Breast epithelium (tissue), 4 donors: ENCODE measurements around the gene SLC5A10. TPM values are rescaled to one million over a fixed set of nuclear protein-coding genes. Genes with fewer than 3 reads are reported as not detected.
"Not testable (repeated sequence)": the region's sequence is repeated elsewhere in the genome, so short reads cannot be mapped to it uniquely, and the experiment has no call there.

Experiments used
- DNase-seq, 2 donors: peaks; one replicate each; pipeline ENCODE4 v3.0.0-alpha.2; 2019; ENCODE audit warnings: low spot score in 2 of 2
- H3K27ac ChIP-seq, 2 donors: fragments of 200-600 bp; sonication (generic) in 1 of 2; one replicate each; pipeline ENCODE4 v1.5.1; 2016 to 2019; ENCODE audit warnings: mild to moderate bottlenecking in 1 of 2
- H3K27me3 ChIP-seq, 2 donors: fragments of 200-600 bp; sonication (generic) in 1 of 2; one replicate each; pipeline versions ENCODE4 v1.5.1 to v1.6.0; 2017 to 2019; ENCODE audit warnings: control low read depth in 1 of 2, mild to moderate bottlenecking in 1 of 2
- H3K36me3 ChIP-seq: fragments of 200-600 bp; one replicate; pipeline ENCODE4 v1.5.1; 2019
- H3K4me1 ChIP-seq, 2 donors: fragments of 200-600 bp; sonication (generic); one replicate each; pipeline ENCODE4 v1.5.1; 2016 to 2019; ENCODE audit warnings: control low read depth in 1 of 2
- H3K4me3 ChIP-seq, 3 donors: fragments of 200-600 bp; sonication (generic); 1 replicate in 2 of 3; 2 replicates in 1 of 3; pipeline ENCODE4 v1.5.1; 2016 to 2019; ENCODE audit warnings: mild to moderate bottlenecking in 3 of 3, moderate library complexity in 2 of 3
- H3K9me3 ChIP-seq, 2 donors: fragments of 200-600 bp; sonication (generic) in 1 of 2; one replicate each; pipeline ENCODE4 v1.5.1; 2016 to 2019; ENCODE audit warnings: control low read depth in 1 of 2
- CTCF ChIP-seq, 3 donors: fragments of 450-650 bp; IDR thresholded peaks; one replicate each; pipeline ENCODE4 v1.5.1; 2016 to 2017; ENCODE audit warnings: antibody characterized with exemption in 3 of 3, mild to moderate bottlenecking in 3 of 3, moderate library complexity in 3 of 3
- POLR2A ChIP-seq: fragments of 450-650 bp; IDR thresholded peaks from one replicate; pipeline ENCODE4 v1.6.1; 2016; ENCODE audit warnings: antibody characterized with exemption, mild to moderate bottlenecking, moderate library complexity
- POLR2AphosphoS5 ChIP-seq, 3 donors: sonication (generic); formaldehyde crosslinking; IDR thresholded peaks; one replicate each; pipeline ENCODE4 v1.6.1; 2017; ENCODE audit warnings: antibody characterized with exemption in 3 of 3
- intact Hi-C: fragments of 100-400 bp; cut with DNase I; formaldehyde crosslinking; loops from one replicate; pipeline ENCODE4 v1.15.1; 2023; ENCODE audit warnings: low total_unique reads
- total RNA-seq, 3 donors: library from RNA; depleted of rRNA; stranded (reverse); fragments of >200 nt; gene quantifications; one replicate each; pipeline ENCODE4 v1.1.0, GENCODE V29; 2016

Gene SLC5A10
- total RNA-seq, 3 donors from 2014 or later = 0.29 TPM; not detected in 2

- no peak overlapping the region for H3K4me3 ChIP-seq
- no peak for TF ChIP-seq CTCF (IDR thresholded peaks at IDR 0.05)
- no peak for TF ChIP-seq POLR2A
- TF ChIP-seq POLR2AphosphoS5 (IDR thresholded peaks at IDR 0.05) = no peak
- intact Hi-C loops = no loop called here
- no peaks in the 10 kb centered on the region for H3K9me3 ChIP-seq
- H3K36me3 ChIP-seq = no peaks in the 10 kb centered on the region
- no peak for DNase-seq
- no peak overlapping the region for H3K27ac ChIP-seq
- H3K4me1 ChIP-seq = no peaks in the 10 kb centered on the region
- H3K27me3 ChIP-seq = no peaks in the 10 kb centered on the region
These were observed 72.4 kb downstream of the SLC5A10 start for GRCh38 chr17:19024101-19025078.

- H3K9me3 ChIP-seq, intact Hi-C loops, H3K36me3 ChIP-seq, DNase-seq, H3K27ac ChIP-seq, H3K27me3 ChIP-seq, H3K4me3 ChIP-seq, H3K4me1 ChIP-seq: not testable (repeated sequence)
These were observed 76.7 kb downstream of the SLC5A10 start for GRCh38 chr17:19028671-19029070.

GRCh38 chr17:19029740-19030139 lies 77.8 kb downstream of the SLC5A10 start:
- H3K27ac ChIP-seq, intact Hi-C loops, H3K4me3 ChIP-seq, DNase-seq, H3K36me3 ChIP-seq, H3K27me3 ChIP-seq, H3K9me3 ChIP-seq, H3K4me1 ChIP-seq: not testable (repeated sequence)

- H3K36me3 ChIP-seq, H3K27ac ChIP-seq, H3K27me3 ChIP-seq, intact Hi-C loops, DNase-seq, H3K9me3 ChIP-seq, H3K4me1 ChIP-seq, H3K4me3 ChIP-seq: not testable (repeated sequence)
These were observed 78.9 kb downstream of the SLC5A10 start for GRCh38 chr17:19030771-19031449.

GRCh38 chr17:19031729-19032128 lies 79.8 kb downstream of the SLC5A10 start:
- H3K9me3 ChIP-seq, H3K4me3 ChIP-seq, H3K4me1 ChIP-seq, H3K27me3 ChIP-seq, H3K27ac ChIP-seq, intact Hi-C loops, H3K36me3 ChIP-seq: not testable (repeated sequence)
- DNase-seq = peak; percentile 44 to 61

GRCh38 chr17:19032377-19032988 lies 80.5 kb downstream of the SLC5A10 start:
- H3K27me3 ChIP-seq, H3K4me1 ChIP-seq, H3K9me3 ChIP-seq, intact Hi-C loops, DNase-seq, H3K4me3 ChIP-seq, H3K36me3 ChIP-seq, H3K27ac ChIP-seq: not testable (repeated sequence)

GRCh38 chr17:19036186-19036585 lies 84.2 kb downstream of the SLC5A10 start:
- H3K4me1 ChIP-seq, H3K27me3 ChIP-seq, H3K4me3 ChIP-seq, H3K9me3 ChIP-seq, H3K36me3 ChIP-seq, DNase-seq, H3K27ac ChIP-seq, intact Hi-C loops: not testable (repeated sequence)

GRCh38 chr17:19037547-19037946 lies 85.6 kb downstream of the SLC5A10 start:
- H3K27ac ChIP-seq, DNase-seq, H3K36me3 ChIP-seq, H3K9me3 ChIP-seq, intact Hi-C loops, H3K4me1 ChIP-seq, H3K4me3 ChIP-seq, H3K27me3 ChIP-seq: not testable (repeated sequence)

- H3K27me3 ChIP-seq, H3K9me3 ChIP-seq, H3K27ac ChIP-seq, H3K4me1 ChIP-seq, H3K4me3 ChIP-seq, DNase-seq, H3K36me3 ChIP-seq, intact Hi-C loops: not testable (repeated sequence)
These were observed 86.0 kb downstream of the SLC5A10 start for GRCh38 chr17:19038007-19038406.

GRCh38 chr17:19038730-19039129 lies 86.8 kb downstream of the SLC5A10 start:
- H3K4me1 ChIP-seq, H3K36me3 ChIP-seq, H3K9me3 ChIP-seq, H3K27me3 ChIP-seq, H3K4me3 ChIP-seq, H3K27ac ChIP-seq, intact Hi-C loops, DNase-seq: not testable (repeated sequence)

- H3K27me3 ChIP-seq, H3K4me3 ChIP-seq, DNase-seq, H3K4me1 ChIP-seq, H3K9me3 ChIP-seq, H3K36me3 ChIP-seq, H3K27ac ChIP-seq, intact Hi-C loops: not testable (repeated sequence)
These were observed 88.4 kb downstream of the SLC5A10 start for GRCh38 chr17:19040350-19040749.

GRCh38 chr17:19041871-19042270 lies 89.9 kb downstream of the SLC5A10 start:
- H3K36me3 ChIP-seq, intact Hi-C loops, H3K27ac ChIP-seq, H3K27me3 ChIP-seq, H3K9me3 ChIP-seq, H3K4me1 ChIP-seq, H3K4me3 ChIP-seq, DNase-seq: not testable (repeated sequence)
